ENCODE measurements around the gene ACVR1.

The ACVR1 gene

DNA sequence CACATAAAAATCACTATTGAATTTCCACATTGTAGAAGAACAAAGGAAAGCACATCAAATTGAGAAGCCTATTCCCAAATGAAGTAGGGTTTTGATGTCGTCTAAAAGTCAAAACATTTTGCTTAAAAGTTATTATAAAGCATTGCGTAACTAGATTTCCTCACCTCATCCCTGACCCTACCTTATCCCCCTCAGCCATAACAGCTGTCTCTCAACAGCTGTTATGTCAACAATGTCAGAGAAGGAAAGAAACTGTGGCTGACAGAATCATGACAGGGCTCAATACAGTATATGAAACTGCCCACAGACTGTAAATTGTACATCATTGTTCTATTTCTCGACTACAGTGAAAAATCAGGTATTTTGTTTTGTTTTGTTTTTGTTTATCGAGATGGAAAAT is 184.4 kb downstream of the ACVR1 start:
- no peak for DNase-seq

DNA sequence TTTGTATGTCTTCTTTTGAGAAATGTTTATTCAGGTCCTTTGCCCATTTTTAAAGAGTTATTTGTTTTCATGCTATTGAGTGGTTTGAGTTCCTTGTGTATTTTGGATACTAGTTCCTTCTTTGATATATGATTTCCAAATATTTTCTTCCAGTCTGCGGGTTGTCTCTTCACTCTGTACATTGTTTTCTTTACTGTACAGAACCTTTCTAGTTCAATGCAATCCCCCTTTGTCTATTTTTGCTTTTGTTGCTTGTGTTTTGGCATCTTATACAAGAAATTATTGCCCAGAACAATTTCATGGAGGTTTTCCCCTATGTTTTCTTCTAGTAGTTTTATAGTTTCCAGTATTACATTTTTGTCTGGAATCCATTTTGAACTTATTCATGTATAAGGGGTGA is 185.0 kb downstream of the ACVR1 start:
- DNase-seq = no peak
